B cell (primary cell): ENCODE measurements around the gene PIMREG. TPM values are rescaled to one million over a fixed set of nuclear protein-coding genes. Genes with fewer than 3 reads are reported as not detected.

ENCODE experiments used
- ATAC-seq: fragments of 200-7000 bp; cut with Tn5 transposase; one replicate; pipeline ENCODE4 v1.10.0; 2021; ENCODE audit warnings: low read depth, mild to moderate bottlenecking, moderate number of reproducible peaks, moderate library complexity
- CTCF ChIA-PET: fragments of 350-600 bp; sonication (Branson Sonifier 250); formaldehyde crosslinking; loops from one replicate; lab custom pipeline; 2021; ENCODE audit warnings: antibody characterized with exemption, inconsistent platforms; lab: Charles Lee
- POLR2A ChIA-PET: fragments of 350-600 bp; sonication (Branson Sonifier 250); formaldehyde crosslinking; loops from one replicate; lab custom pipeline; 2021; ENCODE audit warnings: antibody characterized with exemption; lab: Charles Lee
- DNase-seq: peaks from one replicate; pipeline ENCODE4 v3.0.0; 2013
- H2AFZ ChIP-seq: 2 replicates; pipeline ENCODE4 v1.6.1; 2012; ENCODE audit warnings: mild to moderate bottlenecking, low read depth, low read length; ENCODE audit not compliant: insufficient read depth, poor library complexity, severe bottlenecking
- H3K27ac ChIP-seq, 2 donors: 1 replicate in 1 of 2; 2 replicates in 1 of 2; pipeline ENCODE4 v1.5.1; 2012 to 2013; ENCODE audit warnings: low read length in 2 of 2, mild to moderate bottlenecking in 2 of 2, moderate library complexity in 1 of 2
- H3K27me3 ChIP-seq, 4 experiments: fragments of 200-600 bp in 1 of 4; sonication (generic) in 1 of 4; replicated peaks in 1 of 4; 1 replicate in 2 of 4; 2 replicates in 2 of 4; pipeline versions ENCODE4 v1.6.1 to v1.7.0; 2013 to 2016; ENCODE audit warnings: low read length in 3 of 4, mild to moderate bottlenecking in 2 of 4, mixed read lengths in 1 of 4, moderate library complexity in 1 of 4; ENCODE audit not compliant: insufficient read depth in 4 of 4, control insufficient read depth in 3 of 4; ENCODE audit errors: control extremely low read depth in 1 of 4
- H3K36me3 ChIP-seq, 2 experiments: replicated peaks in 1 of 2; 1 replicate in 1 of 2; 2 replicates in 1 of 2; pipeline versions ENCODE4 v1.6.1 to v1.7.1; 2013; ENCODE audit warnings: low read length in 1 of 2; ENCODE audit not compliant: insufficient read depth in 2 of 2, control insufficient read depth in 1 of 2; ENCODE audit errors: control extremely low read depth in 1 of 2, extremely low read depth in 1 of 2
- H3K4me1 ChIP-seq, 2 donors: fragments of 200-600 bp in 1 of 2; sonication (generic) in 1 of 2; 1 replicate in 1 of 2; 2 replicates in 1 of 2; pipeline versions ENCODE4 v1.5.1 to v1.6.1; 2013 to 2017; ENCODE audit warnings: low read length in 2 of 2; ENCODE audit not compliant: control insufficient read depth in 2 of 2, insufficient read depth in 2 of 2
- H3K4me2 ChIP-seq: replicated peaks from 2 replicates; pipeline ENCODE3; 2012; ENCODE audit warnings: mild to moderate bottlenecking, low read depth, low read length; ENCODE audit not compliant: poor library complexity, severe bottlenecking
- H3K4me3 ChIP-seq, 5 experiments: fragments of 200-600 bp in 1 of 5; sonication (generic) in 1 of 5; 1 replicate in 3 of 5; 2 replicates in 2 of 5; pipeline versions ENCODE4 v1.5.1 to v1.7.0; 2011 to 2016; ENCODE audit warnings: low read length in 4 of 5, mild to moderate bottlenecking in 4 of 5, low read depth in 2 of 5, control low read depth in 1 of 5, moderate library complexity in 1 of 5; ENCODE audit not compliant: insufficient read depth in 1 of 5; ENCODE audit errors: control extremely low read depth in 1 of 5, extremely low read depth in 1 of 5
- H3K79me2 ChIP-seq: fragments of 200-600 bp; sonication (generic); one replicate; pipeline ENCODE4 v1.6.0; 2016; ENCODE audit warnings: low read length; ENCODE audit not compliant: control insufficient read depth, insufficient read depth
- H3K9ac ChIP-seq: fragments of 200-600 bp; sonication (generic); 2 replicates; pipeline ENCODE4 v1.6.1; 2017; ENCODE audit warnings: mild to moderate bottlenecking, low read length, moderate library complexity
- H3K9me3 ChIP-seq, 3 donors: one replicate each; pipeline versions ENCODE4 v1.6.1 to v1.7.1; 2013; ENCODE audit warnings: low read length in 2 of 3; ENCODE audit not compliant: control insufficient read depth in 2 of 3, insufficient read depth in 1 of 3; ENCODE audit errors: control extremely low read depth in 1 of 3
- H4K20me1 ChIP-seq: 2 replicates; pipeline ENCODE4 v1.6.0; 2012; ENCODE audit warnings: mild to moderate bottlenecking, low read length; ENCODE audit not compliant: insufficient read depth, control insufficient read depth, poor library complexity, severe bottlenecking
- H3K27ac Mint-ChIP-seq: one replicate; pipeline ENCODE4 v1.8.0; 2021; ENCODE audit warnings: mixed read lengths
- H3K27me3 Mint-ChIP-seq: one replicate; pipeline ENCODE4 v1.8.0; 2021; ENCODE audit warnings: mixed read lengths
- H3K4me1 Mint-ChIP-seq: one replicate; pipeline ENCODE4 v1.8.0; 2021; ENCODE audit warnings: mixed read lengths
- H3K4me3 Mint-ChIP-seq: one replicate; pipeline ENCODE4 v1.8.0; 2021; ENCODE audit warnings: mixed read lengths
- H3K9me3 Mint-ChIP-seq: one replicate; pipeline ENCODE4 v1.8.0; 2022; ENCODE audit warnings: mixed read lengths; ENCODE audit not compliant: insufficient read depth
- EZH2 ChIP-seq: IDR thresholded peaks from 2 replicates; pipeline ENCODE4 v1.6.1; 2012; ENCODE audit warnings: borderline replicate concordance, low read depth, mild to moderate bottlenecking, moderate library complexity, low read length; ENCODE audit not compliant: insufficient read depth, poor library complexity, severe bottlenecking
- WGBS: methylation state at CpG from one replicate; pipeline ENCODE4 v1.1.5; 2013; ENCODE audit warnings: missing lambda C conversion rate; ENCODE audit not compliant: insufficient coverage; 5-methylcytosine and 5-hydroxymethylcytosine counted together
- intact Hi-C: fragments of 100-400 bp; cut with micrococcal nuclease; formaldehyde crosslinking; loops from one replicate; pipeline ENCODE4 v1.10.0; 2022
- polyA plus RNA-seq: library from polyadenylated mRNA; depleted of rRNA; stranded (reverse); fragments of >200 nt; gene quantifications from 2 replicates; pipeline ENCODE4 v1.2.3, GENCODE V29; 2012
- total RNA-seq, 2 donors: library from RNA; stranded (reverse); fragments of 120-200 nt in 1 of 2; gene quantifications; 1 replicate in 1 of 2; 2 replicates in 1 of 2; pipeline versions ENCODE4 v1.2.3 to v1.2.4, GENCODE V29; 2013 to 2022
- TF ChIP-seq, protein P1 (sequence below): fragments of 200-600 bp; IDR thresholded peaks from one replicate; pipeline ENCODE4 v1.8.0; 2022; ENCODE audit warnings: antibody characterized with exemption, mild to moderate bottlenecking

PIMREG gene
- total and polyA plus RNA-seq, 2 donors (not counting 1 experiment from before 2014, with no cell fraction given) = 0.21 TPM; not detected in 1

DNA sequence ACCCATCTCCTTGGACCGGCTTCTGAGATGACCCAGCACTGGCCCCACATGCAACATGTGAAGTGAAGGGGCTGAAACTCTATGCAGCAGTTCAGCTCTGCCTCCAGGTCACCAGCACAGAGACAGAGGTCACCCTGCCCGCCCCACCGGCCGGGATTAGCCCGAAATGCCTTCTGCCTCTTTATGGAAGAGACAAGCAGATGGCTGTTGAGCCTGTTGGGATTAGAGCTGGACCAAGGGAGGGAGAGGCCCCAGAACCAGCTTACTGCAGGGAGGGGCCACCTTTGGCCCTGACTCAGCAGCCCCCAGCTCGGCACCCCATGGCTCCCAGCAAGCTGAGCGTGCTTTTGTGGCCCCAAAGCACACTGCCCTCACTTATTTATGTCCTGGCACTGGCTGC lies 15.0 kb upstream of the PIMREG start:
- H3K36me3 ChIP-seq = no peaks in the 10 kb centered on the region
- intact Hi-C loops = no loop called here

DNA sequence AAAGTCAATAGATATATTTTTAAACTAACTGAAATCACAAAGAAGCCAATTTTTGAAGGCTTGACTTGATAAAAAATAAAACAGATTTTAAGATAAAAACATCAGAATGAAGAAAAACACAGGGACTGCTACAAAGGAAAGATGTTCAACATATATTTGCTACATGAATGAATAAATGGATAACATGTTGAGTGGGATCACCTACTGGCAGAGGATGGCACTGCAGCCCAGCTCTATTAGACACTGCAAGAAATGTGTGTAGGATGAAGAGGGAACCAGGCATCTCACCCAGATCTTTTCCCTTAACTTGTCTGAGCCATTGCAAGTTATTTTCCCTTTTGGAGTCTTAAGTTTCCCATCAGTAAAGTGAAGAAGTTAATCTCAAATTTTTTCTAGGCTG lies 13.5 kb upstream of the PIMREG start:
- Histone ChIP-seq H4K20me1 (no peaks in the 10 kb centered on the region), H3K4me3 (no peak overlapping the region), H3K4me1 (peaks cover 9 to 13% of the 10 kb centered on the region in 2 donors), H3K27me3 (peaks cover 0 to 6% (median 0%) of the 10 kb centered on the region in 4 experiments), H3K36me3 (no peaks in the 10 kb centered on the region), H2AFZ (no peak overlapping the region), H3K9me3 (peaks cover 4 to 18% (median 6%) of the 10 kb centered on the region in 3 donors), H3K4me2 (no peak overlapping the region), H3K27ac (no peak overlapping the region), H3K79me2 (no peaks in the 10 kb centered on the region), H3K9ac (no peak overlapping the region)
- DNase-seq (no peak), ATAC-seq (no peak)
- intact Hi-C loops = no loop called here
- CTCF ChIA-PET = interaction anchor here (0.7 to 1.6 kb wide), 2 partner anchors 9 to 1334 kb away, joined by 4 to 6 read pairs; no protein-coding TSS in a partner anchor
- H3K27ac Mint-ChIP-seq = no peak overlapping the region
- H3K4me3 Mint-ChIP-seq = no peak overlapping the region
- peaks cover 4% of the 10 kb centered on the region for H3K27me3 Mint-ChIP-seq
- TF ChIP-seq, protein P1, sequence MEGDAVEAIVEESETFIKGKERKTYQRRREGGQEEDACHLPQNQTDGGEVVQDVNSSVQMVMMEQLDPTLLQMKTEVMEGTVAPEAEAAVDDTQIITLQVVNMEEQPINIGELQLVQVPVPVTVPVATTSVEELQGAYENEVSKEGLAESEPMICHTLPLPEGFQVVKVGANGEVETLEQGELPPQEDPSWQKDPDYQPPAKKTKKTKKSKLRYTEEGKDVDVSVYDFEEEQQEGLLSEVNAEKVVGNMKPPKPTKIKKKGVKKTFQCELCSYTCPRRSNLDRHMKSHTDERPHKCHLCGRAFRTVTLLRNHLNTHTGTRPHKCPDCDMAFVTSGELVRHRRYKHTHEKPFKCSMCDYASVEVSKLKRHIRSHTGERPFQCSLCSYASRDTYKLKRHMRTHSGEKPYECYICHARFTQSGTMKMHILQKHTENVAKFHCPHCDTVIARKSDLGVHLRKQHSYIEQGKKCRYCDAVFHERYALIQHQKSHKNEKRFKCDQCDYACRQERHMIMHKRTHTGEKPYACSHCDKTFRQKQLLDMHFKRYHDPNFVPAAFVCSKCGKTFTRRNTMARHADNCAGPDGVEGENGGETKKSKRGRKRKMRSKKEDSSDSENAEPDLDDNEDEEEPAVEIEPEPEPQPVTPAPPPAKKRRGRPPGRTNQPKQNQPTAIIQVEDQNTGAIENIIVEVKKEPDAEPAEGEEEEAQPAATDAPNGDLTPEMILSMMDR = peak; percentile 20
- no peak for TF ChIP-seq EZH2
- peaks cover 13% of the 10 kb centered on the region for H3K4me1 Mint-ChIP-seq
- peaks cover 6% of the 10 kb centered on the region for H3K9me3 Mint-ChIP-seq
- POLR2A ChIA-PET = no interaction called here

More for the DNA sequence above, 15.0 kb upstream of the PIMREG start:
- no peaks in the 10 kb centered on the region for H4K20me1 ChIP-seq
- TF ChIP-seq, protein P1 = no peak
- TF ChIP-seq EZH2 = no peak
- H3K27ac ChIP-seq = no peak overlapping the region
- ChIA-PET POLR2A (no interaction called here), CTCF (no interaction called here)
- no peak overlapping the region for H3K4me3 Mint-ChIP-seq
- peaks cover 4% of the 10 kb centered on the region for H3K27me3 Mint-ChIP-seq
- H3K4me3 ChIP-seq = no peak overlapping the region
- no peak for ATAC-seq
- no peak overlapping the region for H3K4me2 ChIP-seq
- H3K9me3 Mint-ChIP-seq = peaks cover 6% of the 10 kb centered on the region
- WGBS = 94% methylated on average over 7 of the region's 7 CpGs
- peaks cover 0 to 6% (median 0%) of the 10 kb centered on the region in 4 experiments for H3K27me3 ChIP-seq
- peaks cover 13% of the 10 kb centered on the region for H3K4me1 Mint-ChIP-seq
- no peak overlapping the region for H2AFZ ChIP-seq
- DNase-seq = no peak
- H3K9me3 ChIP-seq = peaks cover 4 to 18% (median 6%) of the 10 kb centered on the region in 3 donors
- no peaks in the 10 kb centered on the region for H3K79me2 ChIP-seq
- H3K27ac Mint-ChIP-seq = no peak overlapping the region
- peaks cover 9 to 13% of the 10 kb centered on the region in 2 donors for H3K4me1 ChIP-seq
- no peak overlapping the region for H3K9ac ChIP-seq
